Hepatic stellate cell (primary cell): ENCODE measurements around the gene LDLRAD4.

Source experiments
- DNase-seq: peaks from one replicate; pipeline ENCODE4 v3.0.0; 2011; ENCODE audit warnings: low spot score

Gene LDLRAD4

GRCh38 chr18:13387855-13388548 is 169.4 kb downstream of the LDLRAD4 start:
- no peak for DNase-seq

- DNase-seq = no peak
These were observed 170.3 kb downstream of the LDLRAD4 start for GRCh38 chr18:13388586-13389490.

GRCh38 chr18:13389491-13390131 is 171.1 kb downstream of the LDLRAD4 start:
- DNase-seq = no peak

- no peak for DNase-seq
These were observed 171.6 kb downstream of the LDLRAD4 start for GRCh38 chr18:13390196-13390595.

GRCh38 chr18:13390711-13391110 is 172.2 kb downstream of the LDLRAD4 start:
- no peak for DNase-seq

GRCh38 chr18:13392029-13392750 is 173.6 kb downstream of the LDLRAD4 start:
- DNase-seq = no peak

- DNase-seq = no peak
These were observed 174.3 kb downstream of the LDLRAD4 start for GRCh38 chr18:13392899-13393298.

- no peak for DNase-seq
These were observed 174.8 kb downstream of the LDLRAD4 start for GRCh38 chr18:13393338-13393737.

- no peak for DNase-seq
These were observed 176.2 kb downstream of the LDLRAD4 start for GRCh38 chr18:13394801-13395200.

GRCh38 chr18:13395577-13395976 is 177.0 kb downstream of the LDLRAD4 start:
- no peak for DNase-seq

- DNase-seq = no peak
These were observed 179.1 kb downstream of the LDLRAD4 start for GRCh38 chr18:13397504-13398163.

GRCh38 chr18:13398631-13399030 is 180.1 kb downstream of the LDLRAD4 start:
- no peak for DNase-seq

GRCh38 chr18:13399511-13399910 is 181.0 kb downstream of the LDLRAD4 start:
- DNase-seq = no peak

GRCh38 chr18:13400636-13401315 is 182.2 kb downstream of the LDLRAD4 start:
- DNase-seq = no peak

GRCh38 chr18:13401404-13401803 is 182.8 kb downstream of the LDLRAD4 start:
- no peak for DNase-seq

GRCh38 chr18:13401826-13402225 is 183.3 kb downstream of the LDLRAD4 start:
- no peak for DNase-seq

GRCh38 chr18:13403786-13404549 is 185.4 kb downstream of the LDLRAD4 start:
- DNase-seq = no peak

- no peak for DNase-seq
These were observed 186.9 kb downstream of the LDLRAD4 start for GRCh38 chr18:13405305-13406038.

- DNase-seq = no peak
These were observed 187.6 kb downstream of the LDLRAD4 start for GRCh38 chr18:13406049-13406615.
